Measurements from ENCODE around the gene ESYT2.
A peak's percentile ranks its signal among the peaks of the same experiment; 100 is the strongest.

Gene ESYT2

GRCh38 chr7:158828133-158829020 lies 932 bp downstream of the ESYT2 start:
- peak in 1 of 2 donors; percentile 20 for DNase-seq (ENCODE audit: low read depth in 1 of 2, low spot score in 1 of 2)

GRCh38 chr7:158827411-158828132 lies 1.7 kb downstream of the ESYT2 start:
- DNase-seq (ENCODE audit: low read depth in 1 of 2, low spot score in 1 of 2) = no peak

GRCh38 chr7:158825628-158826289 lies 3.5 kb downstream of the ESYT2 start:
- no peak for DNase-seq (ENCODE audit: low read depth in 1 of 2, low spot score in 1 of 2)

GRCh38 chr7:158824028-158824427 lies 5.3 kb downstream of the ESYT2 start:
- DNase-seq (ENCODE audit: low read depth in 1 of 2, low spot score in 1 of 2) = no peak

GRCh38 chr7:158821171-158822031 lies 7.9 kb downstream of the ESYT2 start:
- DNase-seq (ENCODE audit: low read depth in 1 of 2, low spot score in 1 of 2) = no peak

- DNase-seq (ENCODE audit: low read depth in 1 of 2, low spot score in 1 of 2) = no peak
Measured at GRCh38 chr7:158820656-158821055, 8.7 kb downstream of the ESYT2 start.

GRCh38 chr7:158819571-158820203 lies 9.6 kb downstream of the ESYT2 start:
- DNase-seq (ENCODE audit: low read depth in 1 of 2, low spot score in 1 of 2) = no peak

GRCh38 chr7:158818325-158819213 lies 10.7 kb downstream of the ESYT2 start:
- DNase-seq (ENCODE audit: low read depth in 1 of 2, low spot score in 1 of 2) = peak; percentile 27 to 58

GRCh38 chr7:158816995-158817394 lies 12.3 kb downstream of the ESYT2 start:
- DNase-seq (ENCODE audit: low read depth in 1 of 2, low spot score in 1 of 2) = no peak

- no peak for DNase-seq (ENCODE audit: low read depth in 1 of 2, low spot score in 1 of 2)
Measured at GRCh38 chr7:158816271-158816670, 13.0 kb downstream of the ESYT2 start.

GRCh38 chr7:158815800-158816128 lies 13.5 kb downstream of the ESYT2 start:
- DNase-seq (ENCODE audit: low read depth in 1 of 2, low spot score in 1 of 2) = no peak

- no peak for DNase-seq (ENCODE audit: low read depth in 1 of 2, low spot score in 1 of 2)
Measured at GRCh38 chr7:158815083-158815799, 14.1 kb downstream of the ESYT2 start.

GRCh38 chr7:158814637-158815036 lies 14.7 kb downstream of the ESYT2 start:
- DNase-seq (ENCODE audit: low read depth in 1 of 2, low spot score in 1 of 2) = no peak

- DNase-seq (ENCODE audit: low read depth in 1 of 2, low spot score in 1 of 2) = peak in 1 of 2 donors; percentile 59
Measured at GRCh38 chr7:158812684-158813083, 16.6 kb downstream of the ESYT2 start.

- no peak for DNase-seq (ENCODE audit: low read depth in 1 of 2, low spot score in 1 of 2)
Measured at GRCh38 chr7:158811894-158812293, 17.4 kb downstream of the ESYT2 start.

- peak in 1 of 2 donors; percentile 34 for DNase-seq (ENCODE audit: low read depth in 1 of 2, low spot score in 1 of 2)
Measured at GRCh38 chr7:158811461-158811860, 17.8 kb downstream of the ESYT2 start.

GRCh38 chr7:158810846-158811245 lies 18.5 kb downstream of the ESYT2 start:
- no peak for DNase-seq (ENCODE audit: low read depth in 1 of 2, low spot score in 1 of 2)

GRCh38 chr7:158809596-158809995 lies 19.7 kb downstream of the ESYT2 start:
- no peak for DNase-seq (ENCODE audit: low read depth in 1 of 2, low spot score in 1 of 2)

GRCh38 chr7:158808126-158808525 lies 21.2 kb downstream of the ESYT2 start:
- DNase-seq (ENCODE audit: low read depth in 1 of 2, low spot score in 1 of 2) = no peak
